ENCODE data around the gene CELF5.
"Not testable (repeated sequence)": the region's sequence is repeated elsewhere in the genome, so short reads cannot be mapped to it uniquely, and the experiment has no call there.

Gene CELF5

GRCh38 chr19:3295581-3295980, 71.1 kb downstream of the CELF5 start:
- DNase-seq = no peak

DNA sequence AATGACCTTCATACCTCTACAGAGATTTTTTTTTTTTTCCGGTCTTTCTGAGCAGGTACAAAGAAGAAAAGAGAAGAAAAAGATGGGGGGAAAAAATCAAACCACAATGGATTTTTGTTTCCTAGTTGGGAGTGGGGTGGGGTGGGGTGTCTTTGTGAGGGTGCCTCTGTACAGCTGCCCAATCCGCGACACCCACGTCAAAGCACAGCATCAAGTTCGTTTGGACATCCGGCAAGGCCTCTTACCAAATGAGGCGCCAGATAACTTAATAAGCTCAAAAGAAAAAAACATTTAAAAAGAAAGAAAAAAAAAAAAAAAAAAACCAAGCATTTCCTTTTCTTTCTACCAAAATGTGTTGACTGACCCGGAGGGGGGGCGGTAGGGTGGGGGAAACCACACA, 71.6 kb downstream of the CELF5 start:
- DNase-seq = no peak

GRCh38 chr19:3296446-3296845, 72.0 kb downstream of the CELF5 start:
- no peak for DNase-seq

DNA sequence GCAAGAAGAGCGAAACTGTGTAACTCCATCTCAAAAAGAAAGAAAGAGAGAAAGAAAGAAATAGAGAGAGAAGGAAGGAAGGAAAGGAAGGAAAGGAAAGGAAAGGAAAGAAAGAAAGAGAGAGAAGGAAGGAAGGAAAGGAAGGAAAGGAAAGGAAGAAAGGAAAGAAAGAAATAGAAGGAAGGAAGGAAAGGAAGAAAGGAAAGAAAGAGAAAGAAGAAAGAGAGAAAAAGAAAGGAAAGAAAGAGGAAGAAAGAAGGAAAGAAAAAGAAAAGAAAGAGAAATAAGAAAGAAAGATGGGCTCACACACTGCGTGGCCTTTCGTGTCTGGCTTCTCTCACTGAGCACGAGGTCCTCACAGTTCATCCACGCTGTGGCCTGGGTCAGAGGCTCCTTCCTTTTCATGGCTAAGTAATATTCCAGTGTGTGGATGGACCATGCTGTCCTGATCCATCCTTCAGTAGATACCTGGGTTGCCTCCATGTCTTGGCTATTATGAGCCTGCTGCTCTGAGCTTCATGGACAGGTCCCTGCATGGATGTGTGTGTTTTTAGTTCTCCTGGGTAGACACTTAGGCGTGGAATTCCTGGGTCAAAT, 74.5 kb downstream of the CELF5 start:
- no peak for DNase-seq

- not testable (repeated sequence) for DNase-seq
These were observed 76.1 kb downstream of the CELF5 start for GRCh38 chr19:3300566-3300965.

GRCh38 chr19:3302755-3303154, 78.3 kb downstream of the CELF5 start:
- no peak for DNase-seq

DNA sequence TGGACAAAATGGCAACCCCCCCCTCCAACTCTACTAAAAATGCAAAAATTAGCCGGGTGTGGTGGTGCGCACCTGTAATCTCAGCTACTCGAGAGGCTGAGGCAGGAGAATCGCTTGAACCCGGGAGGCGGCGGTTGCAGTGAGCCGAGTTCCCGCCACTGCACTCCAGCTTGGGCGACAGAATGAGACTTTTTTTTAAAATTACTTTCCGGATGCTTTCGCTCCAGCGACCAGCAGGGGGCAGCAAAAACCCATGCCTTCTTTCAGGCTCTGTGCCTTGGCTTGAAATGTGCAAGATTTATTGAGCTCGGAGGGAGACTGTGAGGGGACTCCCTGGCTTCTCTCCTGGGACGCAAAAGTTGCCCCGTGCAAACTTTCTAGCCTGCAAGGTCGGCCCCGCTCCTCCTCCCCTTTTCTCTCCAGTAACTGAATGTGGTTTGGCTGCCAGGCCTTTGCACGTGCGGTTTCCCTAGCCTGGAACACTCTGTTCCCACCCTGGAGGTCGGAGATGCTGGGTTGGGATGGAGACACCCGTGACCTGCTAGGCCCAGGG, 80.5 kb downstream of the CELF5 start:
- DNase-seq = peak; percentile 82

DNA sequence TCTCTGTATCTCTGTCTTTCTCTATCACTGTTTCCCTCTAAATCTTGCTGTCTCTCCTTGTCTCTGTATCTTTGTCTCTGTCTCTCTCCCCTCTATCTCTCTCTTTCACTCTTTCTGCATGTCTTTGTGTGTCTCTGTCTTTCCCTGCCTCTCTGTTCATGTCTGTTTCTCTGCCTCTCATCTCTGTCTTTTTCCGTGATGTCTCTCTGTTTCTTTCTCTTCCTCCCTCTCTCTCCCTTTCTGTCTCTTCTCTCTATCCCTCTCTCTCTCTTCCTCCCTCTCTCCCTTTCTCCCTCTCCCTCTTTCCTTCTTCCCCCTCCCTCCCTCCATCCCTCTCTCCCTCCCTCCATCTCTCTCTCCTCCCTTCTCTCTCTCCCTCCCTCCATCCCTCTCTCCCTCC, 85.3 kb downstream of the CELF5 start:
- DNase-seq = no peak

DNA sequence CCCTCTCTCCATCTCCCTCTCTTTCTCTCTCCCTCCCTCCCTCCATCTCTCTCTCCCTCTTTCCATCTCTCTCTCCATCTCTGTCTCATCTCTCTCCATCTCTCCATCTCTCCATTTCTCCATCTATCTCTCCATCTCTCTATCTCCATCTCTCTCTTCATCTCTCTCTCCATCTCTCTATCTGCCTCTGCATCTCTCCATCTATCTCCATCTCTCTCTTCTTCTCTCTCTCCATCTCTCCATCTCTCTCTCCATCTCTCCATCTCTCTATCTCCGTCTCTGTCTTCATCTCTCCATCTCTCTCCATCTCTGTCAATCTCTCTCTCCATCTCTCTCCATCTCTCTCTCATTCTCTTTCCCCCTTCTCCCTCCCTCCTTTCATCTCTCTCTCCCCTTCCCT, 85.8 kb downstream of the CELF5 start:
- no peak for DNase-seq

- no peak for DNase-seq
These were observed 86.2 kb downstream of the CELF5 start for GRCh38 chr19:3310711-3311110.

DNA sequence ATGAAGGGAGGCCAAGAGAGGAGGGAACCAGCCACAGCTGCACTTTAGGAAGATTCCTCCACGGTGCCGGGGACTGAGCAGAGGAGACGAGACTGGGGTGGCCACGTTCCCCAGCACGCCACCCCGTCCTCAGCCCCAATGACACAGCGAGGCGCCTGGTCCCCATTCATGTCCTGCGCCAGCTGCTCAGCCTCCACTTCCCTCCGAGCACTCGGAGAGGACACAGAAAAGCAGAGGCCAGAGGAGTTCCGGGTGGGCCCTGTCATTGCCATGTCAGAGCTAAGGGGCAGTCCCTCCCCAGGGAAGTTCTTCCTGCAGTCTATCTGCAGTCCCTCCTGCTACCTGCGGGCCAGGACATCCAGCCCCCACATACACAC, 88.7 kb downstream of the CELF5 start:
- DNase-seq = no peak

- no peak for DNase-seq
These were observed 90.7 kb downstream of the CELF5 start for GRCh38 chr19:3314962-3315675.

DNA sequence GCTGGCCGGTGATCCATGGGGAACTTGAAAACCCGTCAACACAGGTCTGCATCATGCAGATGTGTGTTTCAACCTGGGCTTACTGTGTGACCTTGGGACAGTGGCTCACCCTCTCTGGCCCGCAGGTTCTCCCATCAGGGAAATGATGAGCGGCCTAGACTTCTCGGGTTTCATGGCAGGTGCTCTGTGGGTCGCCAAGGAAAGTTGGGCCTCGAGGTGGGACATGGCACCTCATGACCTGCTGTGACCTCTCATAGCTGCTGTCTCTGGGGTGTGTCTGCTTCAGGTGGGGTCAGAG, 91.2 kb downstream of the CELF5 start:
- DNase-seq = no peak

DNA sequence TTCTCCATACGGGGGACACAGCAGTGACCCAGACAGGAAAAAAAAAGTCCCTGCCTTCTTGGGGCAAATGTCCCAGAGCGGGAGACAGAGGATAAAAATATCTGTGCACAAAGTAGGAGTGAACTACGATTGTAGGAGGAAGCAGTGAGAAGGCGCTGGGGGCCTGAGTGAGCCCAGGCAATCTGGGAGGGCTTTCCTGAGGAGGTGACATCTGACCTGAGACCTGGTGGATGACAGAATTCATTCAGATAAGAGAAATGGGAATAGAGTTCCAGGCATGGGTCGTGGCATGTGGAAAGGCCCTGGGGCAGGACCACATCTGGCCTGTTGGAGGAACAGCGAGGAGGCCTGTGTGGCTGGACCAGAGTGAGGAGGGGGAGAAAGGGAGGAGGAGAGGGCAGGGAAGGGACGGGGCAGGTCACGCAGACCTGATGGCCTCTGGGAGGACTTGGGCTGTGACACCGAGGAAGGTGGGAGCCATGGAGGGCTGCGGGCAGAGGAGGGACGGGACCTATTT, 91.7 kb downstream of the CELF5 start:
- DNase-seq = no peak

- DNase-seq = no peak
These were observed 92.3 kb downstream of the CELF5 start for GRCh38 chr19:3316659-3317207.

- DNase-seq = no peak
These were observed 95.3 kb downstream of the CELF5 start for GRCh38 chr19:3319643-3320353.

DNA sequence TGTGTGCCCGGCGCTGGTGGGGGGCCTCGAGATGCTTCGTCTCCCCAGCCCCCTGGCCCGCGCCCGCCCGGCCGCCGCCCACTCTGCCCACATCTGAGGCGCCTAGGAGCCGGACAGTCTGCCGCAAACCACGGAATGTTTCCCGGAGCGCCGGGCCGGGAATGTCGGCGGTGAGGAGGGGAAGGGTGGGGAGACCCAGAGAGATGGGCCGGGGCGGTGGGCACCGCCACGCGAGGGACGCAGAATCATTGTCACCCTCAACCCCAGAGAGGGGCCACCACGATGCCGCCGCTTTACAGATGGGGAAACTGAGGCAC, 95.9 kb downstream of the CELF5 start:
- DNase-seq = no peak

DNA sequence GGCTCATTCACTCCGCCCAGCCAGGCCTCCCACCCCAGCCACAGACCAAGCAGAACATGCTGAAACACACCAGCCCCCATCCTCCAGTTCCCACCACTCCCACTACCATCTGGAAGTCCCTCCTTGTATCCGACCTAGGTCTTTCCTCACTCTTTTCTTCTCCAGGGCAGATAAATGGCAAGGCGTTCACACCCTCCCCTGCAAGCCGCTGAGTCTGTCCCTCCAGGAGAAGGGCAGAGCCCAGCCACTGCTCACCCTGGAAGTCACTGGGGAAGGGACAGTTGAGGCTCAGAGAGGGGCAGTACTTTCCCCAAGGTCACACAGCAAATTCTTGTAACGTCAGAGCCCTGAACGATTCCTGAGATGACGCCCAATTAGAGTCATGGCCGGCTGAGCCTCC, 96.4 kb downstream of the CELF5 start:
- no peak for DNase-seq

GRCh38 chr19:3321696-3322095, 97.2 kb downstream of the CELF5 start:
- DNase-seq = no peak

- DNase-seq = no peak
These were observed 97.9 kb downstream of the CELF5 start for GRCh38 chr19:3322199-3322978.

- DNase-seq = no peak
These were observed 98.6 kb downstream of the CELF5 start for GRCh38 chr19:3323026-3323425.

GRCh38 chr19:3323658-3324057, 99.2 kb downstream of the CELF5 start:
- DNase-seq = no peak

GRCh38 chr19:3324405-3324856, 100.0 kb downstream of the CELF5 start:
- DNase-seq = peak; percentile 79

Measured in T-helper 9 cell (primary cell).